Measurements from ENCODE around the gene SHB.

DNA sequence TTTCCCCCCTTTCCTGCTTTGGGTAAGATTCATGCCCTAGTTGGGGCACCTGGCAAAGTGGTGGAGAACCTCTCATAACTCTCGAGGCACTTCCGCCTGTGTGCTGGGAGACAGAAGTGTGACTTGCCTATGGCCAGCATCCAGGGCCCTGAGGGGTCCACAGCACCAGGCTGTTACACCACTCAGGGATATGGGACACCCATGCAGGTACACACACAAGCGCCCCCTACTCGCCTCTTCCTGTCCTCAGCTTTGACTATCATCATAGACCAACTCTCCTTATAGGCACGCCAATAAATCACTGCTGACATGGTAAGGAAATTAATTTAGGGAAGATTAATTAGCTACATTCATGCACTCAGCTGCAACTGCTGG, 45.4 kb downstream of the SHB start:
- TF ChIP-seq EZH2 (IDR thresholded peaks at IDR 0.05; ENCODE audit: low read length) = no peak
- TF ChIP-seq, protein P1, sequence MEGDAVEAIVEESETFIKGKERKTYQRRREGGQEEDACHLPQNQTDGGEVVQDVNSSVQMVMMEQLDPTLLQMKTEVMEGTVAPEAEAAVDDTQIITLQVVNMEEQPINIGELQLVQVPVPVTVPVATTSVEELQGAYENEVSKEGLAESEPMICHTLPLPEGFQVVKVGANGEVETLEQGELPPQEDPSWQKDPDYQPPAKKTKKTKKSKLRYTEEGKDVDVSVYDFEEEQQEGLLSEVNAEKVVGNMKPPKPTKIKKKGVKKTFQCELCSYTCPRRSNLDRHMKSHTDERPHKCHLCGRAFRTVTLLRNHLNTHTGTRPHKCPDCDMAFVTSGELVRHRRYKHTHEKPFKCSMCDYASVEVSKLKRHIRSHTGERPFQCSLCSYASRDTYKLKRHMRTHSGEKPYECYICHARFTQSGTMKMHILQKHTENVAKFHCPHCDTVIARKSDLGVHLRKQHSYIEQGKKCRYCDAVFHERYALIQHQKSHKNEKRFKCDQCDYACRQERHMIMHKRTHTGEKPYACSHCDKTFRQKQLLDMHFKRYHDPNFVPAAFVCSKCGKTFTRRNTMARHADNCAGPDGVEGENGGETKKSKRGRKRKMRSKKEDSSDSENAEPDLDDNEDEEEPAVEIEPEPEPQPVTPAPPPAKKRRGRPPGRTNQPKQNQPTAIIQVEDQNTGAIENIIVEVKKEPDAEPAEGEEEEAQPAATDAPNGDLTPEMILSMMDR (optimal IDR thresholded peaks at IDR 0.05 in 1 of 3, IDR thresholded peaks at IDR 0.05 in 1 of 3, conservative IDR thresholded peaks at IDR 0.05 in 1 of 3; ENCODE audit: extremely low read depth in 1 of 3, insufficient read depth in 2 of 3, low read length in 3 of 3) = no peak
